Keratinocyte (primary cell): ENCODE data around the gene CSK.

Experiments used
- CTCF ChIP-seq, 3 experiments: IDR thresholded peaks in 1 of 3; conservative IDR thresholded peaks in 1 of 3; optimal IDR thresholded peaks in 1 of 3; 2 replicates in 2 of 3; 3 replicates in 1 of 3; pipeline versions ENCODE3 to v1.5.1; 2011; ENCODE audit warnings: low read length in 3 of 3, mild to moderate bottlenecking in 3 of 3, moderate library complexity in 2 of 3, control low read depth in 1 of 3, inconsistent platforms in 1 of 3; ENCODE audit not compliant: insufficient read depth in 2 of 3; ENCODE audit errors: extremely low read depth in 1 of 3
- EZH2 ChIP-seq: IDR thresholded peaks from one replicate; pipeline ENCODE4 v1.6.1; 2012; ENCODE audit warnings: inconsistent platforms, mild to moderate bottlenecking, low read length, moderate library complexity

GRCh38 chr15:74785194-74786032, 3.5 kb downstream of the CSK start:
- TF ChIP-seq CTCF (optimal IDR thresholded peaks at IDR 0.05 in 1 of 3, IDR thresholded peaks at IDR 0.05 in 1 of 3, conservative IDR thresholded peaks at IDR 0.05 in 1 of 3; ENCODE audit: extremely low read depth in 1 of 3, insufficient read depth in 2 of 3, low read length in 3 of 3) (no peak), EZH2 (no peak)
